ENCODE measurements around the gene SLC25A21. TPM values are rescaled to one million over a fixed set of nuclear protein-coding genes. Genes with fewer than 3 reads are reported as not detected.

The SLC25A21 gene
- total and polyA plus RNA-seq, 8 donors, result 0.40 to 5.4 (median 1.3) TPM; not detected in 2

GRCh38 chr14:37093364-37093763, 79.0 kb downstream of the SLC25A21 start:
- no peak for DNase-seq
- Histone ChIP-seq H3K9me3 (no peaks in the 10 kb centered on the region), H3K36me3 (no peaks in the 10 kb centered on the region), H3K4me1 (no peaks in the 10 kb centered on the region), H3K27me3 (no peaks in the 10 kb centered on the region), H3K27ac (no peak overlapping the region), H3K4me3 (no peak overlapping the region)
- intact Hi-C loops (cut with DNase I; ENCODE audit: low total_unique reads), result no loop called here
- WGBS, 5 donors, result 70 to 75% (median 74%) methylated on average over 5 of the region's 5 CpGs
- TF ChIP-seq EP300 (IDR thresholded peaks at IDR 0.05) (no peak), CTCF (IDR thresholded peaks at IDR 0.05) (no peak), POLR2A (IDR thresholded peaks at IDR 0.05) (no peak), POLR2AphosphoS5 (IDR thresholded peaks at IDR 0.05) (no peak)

- Histone ChIP-seq H3K9me3 (no peaks in the 10 kb centered on the region), H3K27me3 (no peaks in the 10 kb centered on the region), H3K27ac (no peak overlapping the region), H3K4me1 (no peaks in the 10 kb centered on the region), H3K4me3 (no peak overlapping the region), H3K36me3 (no peaks in the 10 kb centered on the region)
- TF ChIP-seq POLR2AphosphoS5 (IDR thresholded peaks at IDR 0.05), result no peak
- intact Hi-C loops (cut with DNase I; ENCODE audit: low total_unique reads), result no loop called here
- no peak for DNase-seq
- 82 to 92% (median 83%) methylated on average over 3 of the region's 3 CpGs for WGBS, 5 donors
These were observed 80.8 kb downstream of the SLC25A21 start for GRCh38 chr14:37091651-37092050.

GRCh38 chr14:37090026-37090425, 82.4 kb downstream of the SLC25A21 start:
- Histone ChIP-seq H3K27me3 (no peaks in the 10 kb centered on the region), H3K9me3 (no peaks in the 10 kb centered on the region), H3K27ac (no peak overlapping the region), H3K36me3 (no peaks in the 10 kb centered on the region), H3K4me3 (no peak overlapping the region), H3K4me1 (no peaks in the 10 kb centered on the region)
- TF ChIP-seq POLR2AphosphoS5 (IDR thresholded peaks at IDR 0.05) (no peak), POLR2A (IDR thresholded peaks at IDR 0.05) (no peak), CTCF (IDR thresholded peaks at IDR 0.05) (no peak), EP300 (IDR thresholded peaks at IDR 0.05) (no peak)
- intact Hi-C loops (cut with DNase I; ENCODE audit: low total_unique reads), result no loop called here
- no peak for DNase-seq
- WGBS, 5 donors, result 68 to 80% (median 73%) methylated on average over 6 of the region's 6 CpGs

- no peak overlapping the region for H3K4me3 ChIP-seq
- 50 to 65% (median 52%) methylated on average over 3 of the region's 3 CpGs for WGBS, 5 donors
- H3K36me3 ChIP-seq, result no peaks in the 10 kb centered on the region
- no peak overlapping the region for H3K27ac ChIP-seq
- no peak for TF ChIP-seq POLR2A (IDR thresholded peaks at IDR 0.05)
- TF ChIP-seq EP300 (IDR thresholded peaks at IDR 0.05), result no peak
- TF ChIP-seq CTCF (IDR thresholded peaks at IDR 0.05), result no peak
- TF ChIP-seq POLR2AphosphoS5 (IDR thresholded peaks at IDR 0.05), result no peak
- no peaks in the 10 kb centered on the region for H3K9me3 ChIP-seq
- DNase-seq, result no peak
- intact Hi-C loops (cut with DNase I; ENCODE audit: low total_unique reads), result no loop called here
- no peaks in the 10 kb centered on the region for H3K4me1 ChIP-seq
- no peaks in the 10 kb centered on the region for H3K27me3 ChIP-seq
These were observed 83.0 kb downstream of the SLC25A21 start for GRCh38 chr14:37089410-37089809.

- 50 to 63% (median 59%) methylated on average over 9 of the region's 9 CpGs for WGBS, 5 donors
- no peaks in the 10 kb centered on the region for H3K9me3 ChIP-seq
- no peaks in the 10 kb centered on the region for H3K36me3 ChIP-seq
- TF ChIP-seq POLR2A (IDR thresholded peaks at IDR 0.05) (no peak), CTCF (IDR thresholded peaks at IDR 0.05) (no peak), POLR2AphosphoS5 (IDR thresholded peaks at IDR 0.05) (no peak), EP300 (IDR thresholded peaks at IDR 0.05) (no peak)
- H3K27ac ChIP-seq, result no peak overlapping the region
- no peak for DNase-seq
- H3K4me3 ChIP-seq, result no peak overlapping the region
- H3K4me1 ChIP-seq, result no peaks in the 10 kb centered on the region
- intact Hi-C loops (cut with DNase I; ENCODE audit: low total_unique reads), result no loop called here
- no peaks in the 10 kb centered on the region for H3K27me3 ChIP-seq
These were observed 83.8 kb downstream of the SLC25A21 start for GRCh38 chr14:37088356-37089215.

Data from stomach (tissue), 9 donors.